GM12878 (cell line): Measurements from ENCODE around the gene RTF1. TPM values are rescaled to one million over a fixed set of nuclear protein-coding genes. Genes with fewer than 3 reads are reported as not detected.

Experiments
- ATAC-seq: fragments of 200-7000 bp; cut with Tn5 transposase; 3 replicates; pipeline ENCODE4 v1.9.1; 2020; ENCODE audit warnings: mild to moderate bottlenecking, moderate library complexity
- BruUV-seq: library from RNA; stranded (reverse); fragments of 400-500 nt; replicated peaks from 2 replicates; lab custom pipeline; 2021; lab: Mats Ljungman, UMichigan
- CTCF ChIA-PET: fragments of 300-600 bp; sonication (Branson Sonifier 250); formaldehyde crosslinking; extraction: SDS; loops from one replicate; lab custom pipeline; 2021; ENCODE audit warnings: inconsistent platforms; lab: Yijun Ruan, JAX
- POLR2A ChIA-PET: fragments of 350-600 bp; formaldehyde crosslinking; extraction: SDS; loops from one replicate; lab custom pipeline; 2021; ENCODE audit warnings: inconsistent platforms; lab: Charles Lee
- RAD21 ChIA-PET: fragments of 300-600 bp; sonication (Branson Sonifier 250); formaldehyde crosslinking; loops from one replicate; lab custom pipeline; 2023; ENCODE audit warnings: antibody characterized with exemption; ENCODE audit not compliant: unreplicated experiment; lab: Charles Lee
- SMC1A ChIA-PET: fragments of 300-600 bp; sonication (Branson Sonifier 250); formaldehyde crosslinking; loops from one replicate; lab custom pipeline; 2023; ENCODE audit not compliant: unreplicated experiment, uncharacterized antibody; lab: Charles Lee
- DNase-seq: peaks from one replicate; pipeline ENCODE4 v3.0.0-alpha.2; 2011; ENCODE audit warnings: low read depth, low spot score
- FAIRE-seq: peaks from 3 replicates; lab custom pipeline; 2011; peaks lifted over from hg19 to GRCh38; lab: Jason Lieb, UNC
- H2AFZ ChIP-seq: 2 replicates; pipeline ENCODE4 v1.6.0; 2011; ENCODE audit warnings: low read depth, low read length, control low read depth; ENCODE audit not compliant: control insufficient read depth
- H3K27ac ChIP-seq: 2 replicates; pipeline ENCODE4 v1.5.1; 2011; ENCODE audit warnings: control low read depth; ENCODE audit not compliant: control insufficient read depth, insufficient read depth
- H3K27me3 ChIP-seq, 2 experiments: replicated peaks in 1 of 2; 2 replicates each; pipeline versions ENCODE4 v1.6.0 to v1.6.1; 2011; ENCODE audit warnings: low read length in 1 of 2; ENCODE audit not compliant: control insufficient read depth in 2 of 2, insufficient read depth in 2 of 2
- H3K36me3 ChIP-seq, 2 experiments: 2 replicates each; pipeline ENCODE4 v1.5.1; 2011; ENCODE audit warnings: low read length in 1 of 2; ENCODE audit not compliant: control insufficient read depth in 2 of 2, insufficient read depth in 2 of 2
- H3K4me1 ChIP-seq: 2 replicates; pipeline ENCODE4 v1.6.1; 2011; ENCODE audit warnings: mild to moderate bottlenecking, low read length, moderate library complexity, mixed read lengths; ENCODE audit not compliant: control insufficient read depth, insufficient read depth
- H3K4me2 ChIP-seq: 2 replicates; pipeline ENCODE4 v1.6.0; 2011; ENCODE audit warnings: control low read depth; ENCODE audit not compliant: control insufficient read depth, insufficient read depth
- H3K4me3 ChIP-seq: fragments of 200-600 bp; sonication (generic); 2 replicates; pipeline ENCODE4 v1.5.1; 2016
- H3K79me2 ChIP-seq: 2 replicates; pipeline ENCODE4 v1.6.0; 2011; ENCODE audit warnings: low read length; ENCODE audit not compliant: control insufficient read depth, insufficient read depth
- H3K9ac ChIP-seq: 2 replicates; pipeline ENCODE4 v1.8.0; 2011; ENCODE audit warnings: low read length, control low read depth, mixed read lengths; ENCODE audit not compliant: control insufficient read depth, insufficient read depth
- H3K9me3 ChIP-seq: replicated peaks from 3 replicates; pipeline ENCODE4 v1.5.1; 2011; ENCODE audit warnings: mild to moderate bottlenecking, low read length; ENCODE audit not compliant: control insufficient read depth, insufficient read depth
- H4K20me1 ChIP-seq: 2 replicates; pipeline ENCODE4 v1.6.0; 2011; ENCODE audit not compliant: control insufficient read depth, insufficient read depth
- BHLHE40 ChIP-seq, 2 experiments: fragments of 450-650 bp in 1 of 2; IDR thresholded peaks; 2 replicates each; pipeline ENCODE4 v1.6.1; 2011 to 2017; ENCODE audit warnings: low read depth in 2 of 2, borderline replicate concordance in 1 of 2, improper control_type of control experiment in 1 of 2, low read length in 1 of 2, mild to moderate bottlenecking in 1 of 2
- CBX3 ChIP-seq: fragments of 200-600 bp; sonication (generic); IDR thresholded peaks from 2 replicates; pipeline ENCODE4 v1.6.1; 2016; ENCODE audit warnings: low read depth, borderline replicate concordance
- CREB1 ChIP-seq: IDR thresholded peaks from 2 replicates; pipeline ENCODE4 v1.6.1; 2012; ENCODE audit warnings: low read depth, mild to moderate bottlenecking, inconsistent platforms
- EED ChIP-seq: sonication (generic); IDR thresholded peaks from 2 replicates; pipeline ENCODE4 v1.6.1; 2016; ENCODE audit warnings: antibody characterized with exemption, low read depth
- HDGF ChIP-seq: fragments of 450-650 bp; IDR thresholded peaks from 2 replicates; pipeline ENCODE4 v1.6.1; 2016; ENCODE audit warnings: antibody characterized with exemption
- IKZF1 ChIP-seq: fragments of 450-650 bp; conservative IDR thresholded peaks from 2 replicates; pipeline ENCODE4 v1.6.1; 2017; ENCODE audit warnings: antibody characterized with exemption, mild to moderate bottlenecking
- JUND ChIP-seq: IDR thresholded peaks from 2 replicates; pipeline ENCODE4 v1.6.1; 2012; ENCODE audit warnings: low read depth, mild to moderate bottlenecking, low read length, improper control_type of control experiment, moderate library complexity
- NR2C2 ChIP-seq: IDR thresholded peaks from 2 replicates; pipeline ENCODE4 v1.6.1; 2011; ENCODE audit warnings: borderline replicate concordance, low read depth; ENCODE audit not compliant: control insufficient read depth, insufficient read length
- POLR2AphosphoS5 ChIP-seq: IDR thresholded peaks from 2 replicates; pipeline ENCODE4 v1.6.1; 2011; ENCODE audit warnings: mild to moderate bottlenecking, low read length, inconsistent platforms
- RUNX3 ChIP-seq: IDR thresholded peaks from 2 replicates; pipeline ENCODE4 v1.6.1; 2012; ENCODE audit warnings: low read length, inconsistent platforms
- TARDBP ChIP-seq: IDR thresholded peaks from 2 replicates; pipeline ENCODE4 v1.6.1; 2016; ENCODE audit warnings: borderline replicate concordance
- WGBS: methylation state at CpG from one replicate; pipeline ENCODE4 v1.1.6; 2016; ENCODE audit warnings: low lambda C conversion rate; ENCODE audit not compliant: insufficient replicate concordance, insufficient coverage; ENCODE audit errors: missing lambda C conversion rate; 5-methylcytosine and 5-hydroxymethylcytosine counted together
- in situ Hi-C: fragments of 300-500 bp; cut with MboI; formaldehyde crosslinking; loops from 9 replicates; pipeline ENCODE4 v1.14.3; 2018; ENCODE audit warnings: mixed read lengths
- intact Hi-C: fragments of 100-400 bp; cut with micrococcal nuclease; formaldehyde crosslinking; loops from one replicate; pipeline ENCODE4 v1.14.2; 2022; ENCODE audit not compliant: unreplicated experiment
- polyA plus RNA-seq, 11 experiments: library from polyadenylated mRNA; depleted of rRNA in 4 of 11; unstranded in 6 of 11; stranded (reverse) in 5 of 11; fragments of >200 nt; fragmentation: Nextera tagmentation in 4 of 11; fragmentation: Illumina TruSeq in 1 of 11; extraction: Ambion mirVana in 4 of 11; extraction: Trizol in 1 of 11; gene quantifications; 1 replicate in 1 of 11; 2 replicates in 10 of 11; pipeline versions ENCODE4 v1.2.1 to v1.2.3, GENCODE V29; 2011 to 2016; ENCODE audit warnings: inconsistent platforms in 2 of 11, missing spikeins in 2 of 11, low read depth in 1 of 11
- total RNA-seq, 4 experiments: library from RNA; depleted of rRNA in 3 of 4; stranded (reverse); fragments of >200 nt in 3 of 4; fragmentation: Illumina TruSeq in 1 of 4; extraction: Trizol in 1 of 4; gene quantifications; 2 replicates each; pipeline versions ENCODE4 v1.2.1 to v1.2.3, GENCODE V29; 2013 to 2021
- TF ChIP-seq, protein P1 (sequence below): IDR thresholded peaks from 2 replicates; pipeline ENCODE4 v1.6.1; 2011; ENCODE audit warnings: low read depth, low read length, improper control_type of control experiment, borderline replicate concordance

The RTF1 gene
- total and polyA plus RNA-seq, 10 of the 15 experiments (the other 5 are each of a cell fraction or from before 2014, with no cell fraction given) = 7.2 to 67.9 (median 32.3) TPM

DNA sequence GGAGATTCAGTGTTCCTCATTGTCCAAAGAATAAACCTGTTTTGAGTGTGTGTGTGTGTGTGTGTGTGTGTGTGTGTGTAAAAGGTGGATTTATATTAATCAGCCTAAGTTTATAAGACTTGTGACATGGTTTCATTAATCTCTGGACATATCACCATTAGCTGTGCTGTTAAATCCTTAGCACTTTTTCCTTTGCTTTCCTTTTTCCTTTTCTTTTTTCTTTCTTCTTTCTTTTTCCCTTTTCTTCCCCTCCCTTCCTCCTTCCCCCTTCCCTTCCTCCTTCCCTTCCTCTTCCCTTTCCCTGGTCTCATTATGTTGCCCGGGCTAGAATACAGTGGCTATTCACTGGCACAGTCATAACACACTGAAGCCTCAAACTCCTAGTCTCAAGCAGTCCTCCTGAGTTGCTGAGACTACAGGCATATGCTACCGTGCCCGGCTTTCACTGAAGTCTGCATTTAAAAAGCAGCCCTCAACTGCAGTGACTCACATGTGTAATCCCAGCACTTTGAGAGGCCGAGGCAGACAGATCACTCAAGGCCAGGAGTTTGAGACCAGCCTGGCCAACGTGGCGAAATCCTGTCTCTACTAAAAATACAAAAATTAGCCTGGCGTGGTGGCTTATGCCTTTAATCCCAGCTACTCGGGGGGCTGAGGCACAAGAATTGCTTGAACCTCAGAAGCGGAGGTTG lies 48.1 kb downstream of the RTF1 start:
- POLR2A ChIA-PET = interaction anchor here (0.5 to 0.9 kb wide), 3 partner anchors 27 to 598 kb away, joined by 3 to 4 read pairs (median 3); no protein-coding TSS in a partner anchor
- Histone ChIP-seq H3K4me3 (no peak overlapping the region), H3K9me3 (no peaks in the 10 kb centered on the region), H3K79me2 (no peaks in the 10 kb centered on the region), H4K20me1 (no peaks in the 10 kb centered on the region), H3K27ac (no peak overlapping the region), H3K9ac (no peak overlapping the region), H3K4me2 (no peak overlapping the region), H3K36me3 (peaks cover 4 to 29% of the 10 kb centered on the region in 2 experiments; a peak in 3 of 4 replicates), H2AFZ (no peak overlapping the region), H3K4me1 (no peaks in the 10 kb centered on the region), H3K27me3 (no peaks in the 10 kb centered on the region)
- BruUV-seq = no TSS peak
- no peak for FAIRE-seq
- TF ChIP-seq EED (no peak), IKZF1 (no peak), TARDBP (no peak), CREB1 (no peak), CBX3 (no peak), BHLHE40 (IDR thresholded peaks at IDR 0.05; ENCODE audit: borderline replicate concordance in 1 of 2, low read depth in 2 of 2, low read length in 1 of 2) (no peak), NR2C2 (no peak), POLR2AphosphoS5 (no peak), RUNX3 (no peak), HDGF (no peak), JUND (no peak)
- TF ChIP-seq, protein P1, sequence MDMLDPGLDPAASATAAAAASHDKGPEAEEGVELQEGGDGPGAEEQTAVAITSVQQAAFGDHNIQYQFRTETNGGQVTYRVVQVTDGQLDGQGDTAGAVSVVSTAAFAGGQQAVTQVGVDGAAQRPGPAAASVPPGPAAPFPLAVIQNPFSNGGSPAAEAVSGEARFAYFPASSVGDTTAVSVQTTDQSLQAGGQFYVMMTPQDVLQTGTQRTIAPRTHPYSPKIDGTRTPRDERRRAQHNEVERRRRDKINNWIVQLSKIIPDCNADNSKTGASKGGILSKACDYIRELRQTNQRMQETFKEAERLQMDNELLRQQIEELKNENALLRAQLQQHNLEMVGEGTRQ = no peak
- intact Hi-C loops = loop anchor here (5.0 to 10.0 kb wide), 4 partner anchors 92 to 347 kb away; partner anchors contain the start of gene TYRO3
- RAD21 ChIA-PET = interaction anchor here (0.6 to 3.5 kb wide), 23 partner anchors 14 to 619 kb away, joined by 3 to 20 read pairs (median 4); partner anchors contain the start of genes ITPKA, LTK, MAPKBP1 and RPAP1
- no peak for DNase-seq
- 93% methylated on average over 9 of the region's 9 CpGs for WGBS
- SMC1A ChIA-PET = interaction anchor here (0.6 to 2.4 kb wide), 27 partner anchors 10 to 440 kb away, joined by 3 to 14 read pairs (median 4); partner anchors contain the start of genes LTK, MAPKBP1 and RPAP1
- no peak for ATAC-seq
- CTCF ChIA-PET = interaction anchor here (0.6 to 3.1 kb wide), 45 partner anchors 10 to 1280 kb away, joined by 3 to 33 read pairs (median 4); partner anchors contain the start of genes ITPKA, LTK, MAPKBP1 and NDUFAF1
- in situ Hi-C loops = no loop called here
